HG02642 (cell line): Measurements from ENCODE around the gene OAF.
"Not testable (repeated sequence)": the region's sequence is repeated elsewhere in the genome, so short reads cannot be mapped to it uniquely, and the experiment has no call there.

Experiments
- ATAC-seq: cut with Tn5 transposase; IDR thresholded peaks from one replicate; pipeline ENCODE4 v1.9.1; 2021; ENCODE audit warnings: mild to moderate bottlenecking; ENCODE audit not compliant: unreplicated experiment, poor library complexity

Gene OAF

GRCh38 chr11:120259241-120259640 is 48.4 kb downstream of the OAF start:
- no peak for ATAC-seq

- no peak for ATAC-seq
Measured at GRCh38 chr11:120259988-120260565, 49.2 kb downstream of the OAF start.

GRCh38 chr11:120260616-120261015 is 49.8 kb downstream of the OAF start:
- ATAC-seq = no peak

GRCh38 chr11:120261321-120261720 is 50.5 kb downstream of the OAF start:
- no peak for ATAC-seq

- ATAC-seq = no peak
Measured at GRCh38 chr11:120261931-120262330, 51.1 kb downstream of the OAF start.

GRCh38 chr11:120267319-120267718 is 56.5 kb downstream of the OAF start:
- no peak for ATAC-seq

- ATAC-seq = no peak
Measured at GRCh38 chr11:120268686-120269085, 57.9 kb downstream of the OAF start.

- no peak for ATAC-seq
Measured at GRCh38 chr11:120270386-120270785, 59.6 kb downstream of the OAF start.

GRCh38 chr11:120271672-120272071 is 60.8 kb downstream of the OAF start:
- ATAC-seq = no peak

- ATAC-seq = no peak
Measured at GRCh38 chr11:120272303-120272702, 61.5 kb downstream of the OAF start.

- no peak for ATAC-seq
Measured at GRCh38 chr11:120273432-120273831, 62.6 kb downstream of the OAF start.

- not testable (repeated sequence) for ATAC-seq
Measured at GRCh38 chr11:120273956-120274355, 63.1 kb downstream of the OAF start.

GRCh38 chr11:120279502-120279901 is 68.7 kb downstream of the OAF start:
- no peak for ATAC-seq
